HepG2 (cell line): ENCODE measurements around the gene PPCDC. TPM values are rescaled to one million over a fixed set of nuclear protein-coding genes. Genes with fewer than 3 reads are reported as not detected.

ENCODE experiments used
- ADNP ChIP-seq: sonication (generic); formaldehyde crosslinking; IDR thresholded peaks from 2 replicates; pipeline ENCODE4 v1.4.0; 2020; ENCODE audit warnings: missing genetic modification reagents
- ARNTL ChIP-seq: sonication (generic); formaldehyde crosslinking; IDR thresholded peaks from 2 replicates; pipeline ENCODE4 v1.4.0; 2020; ENCODE audit warnings: mild to moderate bottlenecking, missing genetic modification reagents
- DMAP1 ChIP-seq: IDR thresholded peaks from 2 replicates; pipeline ENCODE4 v1.6.1; 2016
- PPARG ChIP-seq: conservative IDR thresholded peaks from 2 replicates; pipeline ENCODE4 v1.6.1; 2016; ENCODE audit warnings: missing biosample characterization, missing genetic modification reagents
- RBM39 ChIP-seq: fragments of 200-400 bp; formaldehyde crosslinking; IDR thresholded peaks from one replicate; pipeline ENCODE4 v1.6.1; 2018; ENCODE audit warnings: antibody characterized with exemption, mild to moderate bottlenecking, low read depth, low read length; ENCODE audit not compliant: poor library complexity, severe bottlenecking
- RXRB ChIP-seq: IDR thresholded peaks from 2 replicates; pipeline ENCODE4 v1.6.1; 2016; ENCODE audit warnings: borderline replicate concordance, missing genetic modification reagents, missing compliant biosample characterization
- SOX5 ChIP-seq: IDR thresholded peaks from 2 replicates; pipeline ENCODE4 v1.6.1; 2016; ENCODE audit warnings: borderline replicate concordance
- TARDBP ChIP-seq: sonication (generic); formaldehyde crosslinking; IDR thresholded peaks from 2 replicates; pipeline ENCODE4 v1.8.0; 2022; ENCODE audit warnings: mild to moderate bottlenecking, missing genetic modification reagents
- TSC22D2 ChIP-seq: sonication (generic); formaldehyde crosslinking; IDR thresholded peaks from 2 replicates; pipeline ENCODE4 v1.5.1; 2020; ENCODE audit warnings: missing genetic modification reagents, mild to moderate bottlenecking, borderline replicate concordance
- ZNF225 ChIP-seq: sonication (generic); formaldehyde crosslinking; IDR thresholded peaks from 2 replicates; pipeline ENCODE4 v1.4.0; 2020; ENCODE audit warnings: mild to moderate bottlenecking, missing genetic modification reagents
- ZNF260 ChIP-seq: sonication (generic); formaldehyde crosslinking; IDR thresholded peaks from 2 replicates; pipeline ENCODE4 v1.4.0; 2020; ENCODE audit warnings: missing genetic modification reagents, low read depth, mild to moderate bottlenecking, borderline replicate concordance
- ZNF383 ChIP-seq: sonication (generic); formaldehyde crosslinking; IDR thresholded peaks from 2 replicates; pipeline ENCODE4 v1.4.0; 2020; ENCODE audit warnings: missing genetic modification reagents, mild to moderate bottlenecking, borderline replicate concordance
- ZNF432 ChIP-seq: sonication (generic); formaldehyde crosslinking; IDR thresholded peaks from 2 replicates; pipeline ENCODE4 v1.5.0; 2020; ENCODE audit warnings: missing genetic modification reagents, mild to moderate bottlenecking, borderline replicate concordance
- ZNF589 ChIP-seq: sonication (generic); formaldehyde crosslinking; conservative IDR thresholded peaks from 2 replicates; pipeline ENCODE4 v1.8.0; 2022; ENCODE audit warnings: mild to moderate bottlenecking, moderate library complexity, missing genetic modification reagents
- ZNF607 ChIP-seq: sonication (generic); formaldehyde crosslinking; IDR thresholded peaks from 2 replicates; pipeline ENCODE4 v1.5.1; 2020; ENCODE audit warnings: missing genetic modification reagents, mild to moderate bottlenecking, borderline replicate concordance
- ZNF615 ChIP-seq: sonication (generic); formaldehyde crosslinking; IDR thresholded peaks from 2 replicates; pipeline ENCODE4 v1.5.0; 2020; ENCODE audit warnings: mild to moderate bottlenecking, missing genetic modification reagents, borderline replicate concordance
- ZNF713 ChIP-seq: sonication (generic); formaldehyde crosslinking; IDR thresholded peaks from 2 replicates; pipeline ENCODE4 v1.4.0; 2020; ENCODE audit warnings: mild to moderate bottlenecking, missing genetic modification reagents
- polyA plus RNA-seq, 8 experiments: library from polyadenylated mRNA; depleted of rRNA in 3 of 8; stranded (reverse) in 7 of 8; unstranded in 1 of 8; fragments of >200 nt; fragmentation: Illumina TruSeq in 4 of 8; extraction: Trizol in 4 of 8; gene quantifications; 2 replicates each; pipeline versions ENCODE4 v1.2.1 to v1.2.3, GENCODE V29; 2011 to 2016; ENCODE audit warnings: low read depth in 4 of 8, missing spikeins in 1 of 8, mixed read lengths in 1 of 8; ENCODE audit not compliant: insufficient read depth in 1 of 8
- total RNA-seq, 5 experiments: library from RNA; depleted of rRNA; stranded (reverse); fragments of >200 nt; fragmentation: Illumina TruSeq; extraction: Trizol; gene quantifications; 2 replicates each; pipeline ENCODE4 v1.2.3, GENCODE V29; 2016; ENCODE audit warnings: low read depth in 1 of 5
- TF ChIP-seq, protein P1 (sequence below): sonication (generic); formaldehyde crosslinking; IDR thresholded peaks from 2 replicates; pipeline ENCODE4 v1.8.0; 2022; ENCODE audit warnings: mild to moderate bottlenecking, missing genetic modification reagents, moderate library complexity
- TF ChIP-seq, protein P2 (sequence below): sonication (generic); formaldehyde crosslinking; IDR thresholded peaks from 2 replicates; pipeline ENCODE4 v1.5.0; 2020; ENCODE audit warnings: mild to moderate bottlenecking, missing genetic modification reagents
- TF ChIP-seq, protein P3 (sequence below): sonication (generic); formaldehyde crosslinking; IDR thresholded peaks from 2 replicates; pipeline ENCODE4 v1.5.1; 2020; ENCODE audit warnings: missing genetic modification reagents, mild to moderate bottlenecking, borderline replicate concordance

The PPCDC gene
- total and polyA plus RNA-seq, 2 of the 13 experiments (the other 11 are each of a cell fraction or from before 2014, with no cell fraction given): 12.3 to 12.8 TPM

DNA sequence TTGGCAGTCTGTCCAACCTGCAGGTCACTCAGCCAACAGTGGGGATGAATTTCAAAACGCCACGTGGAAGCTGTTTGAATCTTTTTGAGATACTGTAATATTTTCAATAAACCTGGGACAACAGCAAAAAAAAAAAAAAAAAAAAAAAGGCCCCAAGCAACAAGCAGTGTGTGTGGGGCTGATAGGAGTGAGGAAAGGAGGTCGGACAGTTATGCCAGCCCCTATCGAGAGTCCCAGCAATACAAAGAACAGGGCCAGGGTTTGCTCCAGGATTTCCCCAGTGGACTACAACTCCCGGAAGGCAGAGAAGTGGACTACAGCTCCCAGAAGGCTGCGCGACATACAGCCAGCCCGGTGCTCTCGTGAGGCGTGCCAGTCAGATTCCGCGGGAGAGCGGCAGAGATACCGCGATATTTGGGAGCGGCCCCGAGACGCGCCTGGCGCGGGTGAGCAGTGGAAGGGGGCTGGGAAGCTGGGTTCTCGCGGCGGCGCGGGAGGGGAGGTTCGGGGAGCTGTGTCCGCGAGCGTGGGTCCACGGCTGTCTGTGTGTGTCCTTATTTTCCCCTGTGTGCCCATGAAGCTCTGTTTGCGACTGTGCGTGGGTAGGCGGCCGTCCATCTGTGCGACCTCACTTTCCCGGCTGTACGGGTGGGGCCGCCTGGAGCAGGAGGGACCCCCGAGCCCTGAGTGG lies at the start of gene PPCDC (continued):
- TF ChIP-seq ZNF607 (peak; percentile 70; the same call in 1 of the 2 replicates), TSC22D2 (CRISPR knock-in tag) (no peak), ZNF713 (CRISPR knock-in tag) (no peak), ADNP (CRISPR knock-in tag) (no peak), ZNF260 (CRISPR knock-in tag) (no peak), ZNF432 (CRISPR knock-in tag) (no peak), RXRB (CRISPR knock-in tag) (peak; percentile 31; the same call in 1 of the 2 replicates), ZNF225 (CRISPR knock-in tag) (no peak), ZNF615 (CRISPR knock-in tag) (no peak), ARNTL (CRISPR knock-in tag) (peak; percentile 65; the same call in 1 of the 2 replicates), SOX5 (CRISPR knock-in tag) (peak; percentile 12; the same call in 1 of the 2 replicates), DMAP1 (CRISPR knock-in tag) (peak; percentile 91; the same call in 1 of the 2 replicates), ZNF589 (no peak; the same call in 1 of the 2 replicates), RBM39 (peak; percentile 86), ZNF383 (CRISPR knock-in tag) (no peak), TARDBP (CRISPR knock-in tag) (peak; percentile 77; the same call in 1 of the 2 replicates), PPARG (CRISPR knock-in tag) (no peak)
- TF ChIP-seq, protein P1, sequence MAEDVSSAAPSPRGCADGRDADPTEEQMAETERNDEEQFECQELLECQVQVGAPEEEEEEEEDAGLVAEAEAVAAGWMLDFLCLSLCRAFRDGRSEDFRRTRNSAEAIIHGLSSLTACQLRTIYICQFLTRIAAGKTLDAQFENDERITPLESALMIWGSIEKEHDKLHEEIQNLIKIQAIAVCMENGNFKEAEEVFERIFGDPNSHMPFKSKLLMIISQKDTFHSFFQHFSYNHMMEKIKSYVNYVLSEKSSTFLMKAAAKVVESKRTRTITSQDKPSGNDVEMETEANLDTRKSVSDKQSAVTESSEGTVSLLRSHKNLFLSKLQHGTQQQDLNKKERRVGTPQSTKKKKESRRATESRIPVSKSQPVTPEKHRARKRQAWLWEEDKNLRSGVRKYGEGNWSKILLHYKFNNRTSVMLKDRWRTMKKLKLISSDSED (CRISPR knock-in tag): no peak
- TF ChIP-seq, protein P2, sequence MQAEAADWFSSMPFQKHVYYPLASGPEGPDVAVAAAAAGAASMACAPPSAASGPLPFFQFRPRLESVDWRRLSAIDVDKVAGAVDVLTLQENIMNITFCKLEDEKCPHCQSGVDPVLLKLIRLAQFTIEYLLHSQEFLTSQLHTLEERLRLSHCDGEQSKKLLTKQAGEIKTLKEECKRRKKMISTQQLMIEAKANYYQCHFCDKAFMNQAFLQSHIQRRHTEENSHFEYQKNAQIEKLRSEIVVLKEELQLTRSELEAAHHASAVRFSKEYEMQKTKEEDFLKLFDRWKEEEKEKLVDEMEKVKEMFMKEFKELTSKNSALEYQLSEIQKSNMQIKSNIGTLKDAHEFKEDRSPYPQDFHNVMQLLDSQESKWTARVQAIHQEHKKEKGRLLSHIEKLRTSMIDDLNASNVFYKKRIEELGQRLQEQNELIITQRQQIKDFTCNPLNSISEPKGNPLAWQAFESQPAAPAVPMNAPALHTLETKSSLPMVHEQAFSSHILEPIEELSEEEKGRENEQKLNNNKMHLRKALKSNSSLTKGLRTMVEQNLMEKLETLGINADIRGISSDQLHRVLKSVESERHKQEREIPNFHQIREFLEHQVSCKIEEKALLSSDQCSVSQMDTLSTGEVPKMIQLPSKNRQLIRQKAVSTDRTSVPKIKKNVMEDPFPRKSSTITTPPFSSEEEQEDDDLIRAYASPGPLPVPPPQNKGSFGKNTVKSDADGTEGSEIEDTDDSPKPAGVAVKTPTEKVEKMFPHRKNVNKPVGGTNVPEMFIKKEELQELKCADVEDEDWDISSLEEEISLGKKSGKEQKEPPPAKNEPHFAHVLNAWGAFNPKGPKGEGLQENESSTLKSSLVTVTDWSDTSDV (CRISPR knock-in tag): no peak
- TF ChIP-seq, protein P3, sequence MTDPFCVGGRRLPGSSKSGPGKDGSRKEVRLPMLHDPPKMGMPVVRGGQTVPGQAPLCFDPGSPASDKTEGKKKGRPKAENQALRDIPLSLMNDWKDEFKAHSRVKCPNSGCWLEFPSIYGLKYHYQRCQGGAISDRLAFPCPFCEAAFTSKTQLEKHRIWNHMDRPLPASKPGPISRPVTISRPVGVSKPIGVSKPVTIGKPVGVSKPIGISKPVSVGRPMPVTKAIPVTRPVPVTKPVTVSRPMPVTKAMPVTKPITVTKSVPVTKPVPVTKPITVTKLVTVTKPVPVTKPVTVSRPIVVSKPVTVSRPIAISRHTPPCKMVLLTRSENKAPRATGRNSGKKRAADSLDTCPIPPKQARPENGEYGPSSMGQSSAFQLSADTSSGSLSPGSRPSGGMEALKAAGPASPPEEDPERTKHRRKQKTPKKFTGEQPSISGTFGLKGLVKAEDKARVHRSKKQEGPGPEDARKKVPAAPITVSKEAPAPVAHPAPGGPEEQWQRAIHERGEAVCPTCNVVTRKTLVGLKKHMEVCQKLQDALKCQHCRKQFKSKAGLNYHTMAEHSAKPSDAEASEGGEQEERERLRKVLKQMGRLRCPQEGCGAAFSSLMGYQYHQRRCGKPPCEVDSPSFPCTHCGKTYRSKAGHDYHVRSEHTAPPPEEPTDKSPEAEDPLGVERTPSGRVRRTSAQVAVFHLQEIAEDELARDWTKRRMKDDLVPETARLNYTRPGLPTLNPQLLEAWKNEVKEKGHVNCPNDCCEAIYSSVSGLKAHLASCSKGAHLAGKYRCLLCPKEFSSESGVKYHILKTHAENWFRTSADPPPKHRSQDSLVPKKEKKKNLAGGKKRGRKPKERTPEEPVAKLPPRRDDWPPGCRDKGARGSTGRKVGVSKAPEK (CRISPR knock-in tag): no peak
